GM12865 (cell line): ENCODE measurements around the gene TBC1D12.

Source experiments
- DNase-seq: peaks from one replicate; pipeline ENCODE4 v3.0.0; 2010; ENCODE audit warnings: low read depth
- H3K4me3 ChIP-seq: 2 replicates; pipeline ENCODE4 v1.5.1; 2011; ENCODE audit warnings: mild to moderate bottlenecking, low read depth, low read length, control low read depth
- CTCF ChIP-seq: IDR thresholded peaks from 2 replicates; pipeline ENCODE4 v1.5.1; 2011; ENCODE audit warnings: low read length, control low read depth, low read depth, inconsistent platforms; ENCODE audit not compliant: insufficient read depth; ENCODE audit errors: missing control alignments

TBC1D12 gene

GRCh38 chr10:94487575-94487974, 85.2 kb downstream of the TBC1D12 start:
- no peak overlapping the region for H3K4me3 ChIP-seq
- no peak for TF ChIP-seq CTCF
- no peak for DNase-seq

- H3K4me3 ChIP-seq, result no peak overlapping the region
- DNase-seq, result no peak
- no peak for TF ChIP-seq CTCF
Observed at GRCh38 chr10:94489107-94489506, 86.8 kb downstream of the TBC1D12 start.

GRCh38 chr10:94489976-94490788, 87.8 kb downstream of the TBC1D12 start:
- no peak for TF ChIP-seq CTCF
- no peak overlapping the region for H3K4me3 ChIP-seq
- DNase-seq, result no peak

GRCh38 chr10:94490789-94491039, 88.4 kb downstream of the TBC1D12 start:
- TF ChIP-seq CTCF, result no peak
- no peak for DNase-seq
- no peak overlapping the region for H3K4me3 ChIP-seq

GRCh38 chr10:94493463-94493862, 91.1 kb downstream of the TBC1D12 start:
- no peak for DNase-seq
- TF ChIP-seq CTCF, result no peak
- no peak overlapping the region for H3K4me3 ChIP-seq

GRCh38 chr10:94496010-94496409, 93.7 kb downstream of the TBC1D12 start:
- no peak for TF ChIP-seq CTCF
- H3K4me3 ChIP-seq, result no peak overlapping the region; the same call in 1 of the 2 replicates
- DNase-seq, result peak; percentile 73

- no peak overlapping the region for H3K4me3 ChIP-seq
- no peak for DNase-seq
Observed at GRCh38 chr10:94496646-94497045, 94.3 kb downstream of the TBC1D12 start.

More at GRCh38 chr10:94496646-94497045, 94.3 kb downstream of the TBC1D12 start:
- TF ChIP-seq CTCF, result no peak
